Dermis lymphatic vessel endothelial cell (primary cell): Measurements from ENCODE around the gene RCE1. TPM values are rescaled to one million over a fixed set of nuclear protein-coding genes. Genes with fewer than 3 reads are reported as not detected.

ENCODE experiments used
- total RNA-seq: library from RNA; depleted of rRNA; stranded (reverse); fragments of >200 nt; gene quantifications from 2 replicates; pipeline ENCODE4 v1.2.1, GENCODE V29; 2014

Gene RCE1
- total RNA-seq, result 14.8 and 15.6 TPM in 2 replicates

GRCh38 chr11:66842896-66843775, at the start of gene RCE1:
Gene RCE1 (plus strand): TSS chr11:66843441. CDS start chr11:66843456, 15 bp downstream.

GRCh38 chr11:66856496-66857233, 13.4 kb downstream of the RCE1 start, which contains the start of gene LRFN4:
Gene LRFN4 (plus strand): TSS chr11:66857064. CDS start chr11:66857745, 681 bp downstream.

Other genes starting within 250 kb of the RCE1 start
- gene RBM14, start 226.8 kb upstream of the RCE1 start, total RNA-seq, result 16.5 and 18.7 TPM in 2 replicates
- gene RBM4, start 204.7 kb upstream of the RCE1 start, total RNA-seq, result 132 and 183 TPM in 2 replicates
- 20.6 and 26.5 TPM in 2 replicates for gene RBM4B, start 165.6 kb upstream of the RCE1 start, total RNA-seq
- gene SPTBN2, start 114.2 kb upstream of the RCE1 start, total RNA-seq, result 12.6 TPM in 2 replicates
- 14.2 and 17.1 TPM in 2 replicates for gene LRFN4, start 13.6 kb downstream of the RCE1 start, total RNA-seq
- 5.9 and 15.2 TPM in 2 replicates for gene PC, start 114.9 kb downstream of the RCE1 start, total RNA-seq
- gene C11orf86, start 131.9 kb downstream of the RCE1 start, total RNA-seq, result not detected in 2 replicates
- under 0.01 TPM in 2 replicates for gene SYT12, start 179.7 kb downstream of the RCE1 start, total RNA-seq
- 15.3 and 17.4 TPM in 2 replicates for gene RHOD, start 213.4 kb downstream of the RCE1 start, total RNA-seq